ENCODE data around the gene PLPP2.

- TF ChIP-seq, protein P1, sequence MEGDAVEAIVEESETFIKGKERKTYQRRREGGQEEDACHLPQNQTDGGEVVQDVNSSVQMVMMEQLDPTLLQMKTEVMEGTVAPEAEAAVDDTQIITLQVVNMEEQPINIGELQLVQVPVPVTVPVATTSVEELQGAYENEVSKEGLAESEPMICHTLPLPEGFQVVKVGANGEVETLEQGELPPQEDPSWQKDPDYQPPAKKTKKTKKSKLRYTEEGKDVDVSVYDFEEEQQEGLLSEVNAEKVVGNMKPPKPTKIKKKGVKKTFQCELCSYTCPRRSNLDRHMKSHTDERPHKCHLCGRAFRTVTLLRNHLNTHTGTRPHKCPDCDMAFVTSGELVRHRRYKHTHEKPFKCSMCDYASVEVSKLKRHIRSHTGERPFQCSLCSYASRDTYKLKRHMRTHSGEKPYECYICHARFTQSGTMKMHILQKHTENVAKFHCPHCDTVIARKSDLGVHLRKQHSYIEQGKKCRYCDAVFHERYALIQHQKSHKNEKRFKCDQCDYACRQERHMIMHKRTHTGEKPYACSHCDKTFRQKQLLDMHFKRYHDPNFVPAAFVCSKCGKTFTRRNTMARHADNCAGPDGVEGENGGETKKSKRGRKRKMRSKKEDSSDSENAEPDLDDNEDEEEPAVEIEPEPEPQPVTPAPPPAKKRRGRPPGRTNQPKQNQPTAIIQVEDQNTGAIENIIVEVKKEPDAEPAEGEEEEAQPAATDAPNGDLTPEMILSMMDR (IDR thresholded peaks at IDR 0.05) = no peak
- TF ChIP-seq POLR2A (IDR thresholded peaks at IDR 0.05) (no peak), EP300 (IDR thresholded peaks at IDR 0.05) (no peak)
These were observed 27.2 kb upstream of the PLPP2 start for GRCh38 chr19:318509-318774.
